ENCODE results near the gene PER3. TPM values are rescaled to one million over a fixed set of nuclear protein-coding genes. Genes with fewer than 3 reads are reported as not detected.

PER3 gene
- total RNA-seq, 1 experiment from 2014 or later = 5.8 TPM

- Histone ChIP-seq H3K79me2 (ENCODE audit: insufficient read depth, low read length) (no peaks in the 10 kb centered on the region), H3K4me3 (replicated peaks in 1 of 2; ENCODE audit: low read depth in 1 of 2, low read length in 2 of 2) (no peak overlapping the region), H3K4me2 (ENCODE audit: low read length) (no peak overlapping the region), H3K9me3 (ENCODE audit: control insufficient read depth in 1 of 2, insufficient read depth in 1 of 2, low read depth in 1 of 2, low read length in 2 of 2) (no peaks in the 10 kb centered on the region), H3K36me3 (ENCODE audit: control insufficient read depth in 1 of 2, insufficient read depth in 2 of 2, low read length in 2 of 2) (no peaks in the 10 kb centered on the region), H4K20me1 (ENCODE audit: insufficient read depth) (no peaks in the 10 kb centered on the region), H3K9ac (ENCODE audit: low read length) (no peak overlapping the region), H3K27me3 (ENCODE audit: insufficient read depth, low read length) (no peaks in the 10 kb centered on the region), H3K27ac (ENCODE audit: low read depth, low read length) (no peak overlapping the region), H3K9me2 (ENCODE audit: insufficient read depth) (no peaks in the 10 kb centered on the region), H3K4me1 (ENCODE audit: control insufficient read depth in 1 of 2, insufficient read depth in 2 of 2, low read length in 2 of 2) (no peaks in the 10 kb centered on the region), H2AFZ (ENCODE audit: low read depth, low read length, poor library complexity, severe bottlenecking) (no peak overlapping the region)
- intact Hi-C loops (cut with micrococcal nuclease) = no loop called here
- ChIA-PET RAD21 (ENCODE audit: low non-redundant PET in 1 of 2, low total read pairs in 2 of 2, uncharacterized antibody in 2 of 2, unreplicated experiment in 2 of 2) (no interaction called here), CTCF (no interaction called here), POLR2A (no interaction called here)
- ATAC-seq (no peak), DNase-seq (ENCODE audit: low read depth, low spot score) (no peak)
- TF ChIP-seq SIN3A (IDR thresholded peaks at IDR 0.05; ENCODE audit: low read depth) (no peak), TCF7L2 (IDR thresholded peaks at IDR 0.05; ENCODE audit: borderline replicate concordance, extremely low read depth, insufficient read depth, insufficient read length) (no peak), POLR2A (IDR thresholded peaks at IDR 0.05; ENCODE audit: borderline replicate concordance, extremely low read depth, insufficient read depth, insufficient read length) (no peak), RAD21 (IDR thresholded peaks at IDR 0.05; ENCODE audit: low read depth) (no peak), ATF3 (IDR thresholded peaks at IDR 0.05) (no peak), CBX3 (IDR thresholded peaks at IDR 0.05; ENCODE audit: low read depth) (no peak), ZFX (IDR thresholded peaks at IDR 0.05) (no peak)
- BruUV-seq (replicated peaks) = no TSS peak
Observed at GRCh38 chr1:7873801-7874795, 90.0 kb downstream of the PER3 start.

- no peak for DNase-seq (ENCODE audit: low read depth, low spot score)
- no peaks in the 10 kb centered on the region for H3K9me2 ChIP-seq (ENCODE audit: insufficient read depth)
- H3K4me3 ChIP-seq (replicated peaks in 1 of 2; ENCODE audit: low read depth in 1 of 2, low read length in 2 of 2) = no peak overlapping the region
- H4K20me1 ChIP-seq (ENCODE audit: insufficient read depth) = no peaks in the 10 kb centered on the region
- RAD21 ChIA-PET (ENCODE audit: low non-redundant PET in 1 of 2, low total read pairs in 2 of 2, uncharacterized antibody in 2 of 2, unreplicated experiment in 2 of 2) = no interaction called here
- TF ChIP-seq CBX3 (IDR thresholded peaks at IDR 0.05; ENCODE audit: low read depth) (peak; percentile 42; the same call in 1 of the 2 replicates), ZBTB33 (IDR thresholded peaks at IDR 0.05; ENCODE audit: extremely low read depth, insufficient replicate concordance, low read length) (no peak), POLR2A (IDR thresholded peaks at IDR 0.05; ENCODE audit: borderline replicate concordance, extremely low read depth, insufficient read depth, insufficient read length) (no peak), EZH2phosphoT487 (IDR thresholded peaks at IDR 0.05; ENCODE audit: borderline replicate concordance) (no peak), CEBPB (IDR thresholded peaks at IDR 0.05; ENCODE audit: low read depth) (no peak)
- POLR2A ChIA-PET = no interaction called here
- H3K4me1 ChIP-seq (ENCODE audit: control insufficient read depth in 1 of 2, insufficient read depth in 2 of 2, low read length in 2 of 2) = no peaks in the 10 kb centered on the region
- BruUV-seq (replicated peaks) = no TSS peak
- no peak for ATAC-seq
- no peak overlapping the region for H3K27ac ChIP-seq (ENCODE audit: low read depth, low read length)
- CTCF ChIA-PET = no interaction called here
- no peak overlapping the region for H2AFZ ChIP-seq (ENCODE audit: low read depth, low read length, poor library complexity, severe bottlenecking)
- H3K79me2 ChIP-seq (ENCODE audit: insufficient read depth, low read length) = no peaks in the 10 kb centered on the region
- H3K9me3 ChIP-seq (ENCODE audit: control insufficient read depth in 1 of 2, insufficient read depth in 1 of 2, low read depth in 1 of 2, low read length in 2 of 2) = no peaks in the 10 kb centered on the region
- no peak overlapping the region for H3K4me2 ChIP-seq (ENCODE audit: low read length)
- intact Hi-C loops (cut with micrococcal nuclease) = no loop called here
- H3K36me3 ChIP-seq (ENCODE audit: control insufficient read depth in 1 of 2, insufficient read depth in 2 of 2, low read length in 2 of 2) = no peaks in the 10 kb centered on the region
- no peaks in the 10 kb centered on the region for H3K27me3 ChIP-seq (ENCODE audit: insufficient read depth, low read length)
- H3K9ac ChIP-seq (ENCODE audit: low read length) = no peak overlapping the region
Observed at GRCh38 chr1:7878027-7878426, 93.9 kb downstream of the PER3 start.

All from HCT116 (cell line).